Psoas muscle (tissue), 8 donors: ENCODE data around the gene KIAA1755. TPM values are rescaled to one million over a fixed set of nuclear protein-coding genes. Genes with fewer than 3 reads are reported as not detected.

Experiments
- ATAC-seq, 4 donors: fragments of 200-7000 bp; cut with Tn5 transposase; one replicate each; pipeline ENCODE4 v1.9.1; 2020; ENCODE audit warnings: moderate library complexity in 3 of 4, mild to moderate bottlenecking in 2 of 4
- DNase-seq, 2 donors: peaks; one replicate each; pipeline ENCODE4 v3.0.0-alpha.2; 2020
- H3K27ac ChIP-seq: fragments of 200-600 bp; one replicate; pipeline ENCODE4 v1.8.0; 2022
- H3K27me3 ChIP-seq, 3 donors: fragments of 200-600 bp in 1 of 3; one replicate each; pipeline versions ENCODE4 v1.6.1 to v1.8.0; 2013 to 2022; ENCODE audit warnings: low read length in 2 of 3, mild to moderate bottlenecking in 2 of 3, moderate library complexity in 1 of 3; ENCODE audit not compliant: insufficient read depth in 3 of 3
- H3K36me3 ChIP-seq, 2 donors: fragments of 200-600 bp in 1 of 2; one replicate each; pipeline versions ENCODE4 v1.6.1 to v1.8.0; 2013 to 2022; ENCODE audit warnings: low read depth in 1 of 2, mild to moderate bottlenecking in 1 of 2, moderate library complexity in 1 of 2; ENCODE audit not compliant: insufficient read depth in 1 of 2
- H3K4me1 ChIP-seq: fragments of 200-600 bp; one replicate; pipeline ENCODE4 v1.8.0; 2022
- H3K4me3 ChIP-seq: fragments of 200-600 bp; one replicate; pipeline ENCODE4 v1.8.0; 2022; ENCODE audit warnings: mild to moderate bottlenecking
- H3K9me3 ChIP-seq: fragments of 200-600 bp; one replicate; pipeline ENCODE4 v1.8.0; 2022
- WGBS, 3 donors: extraction: QIAGEN DNeasy Blood & Tissue Kit; methylation state at CpG; one replicate each; pipeline versions ENCODE4 v1.1.6 to v1.1.7; 2013; 5-methylcytosine and 5-hydroxymethylcytosine counted together
- intact Hi-C, 2 donors: fragments of 100-400 bp; cut with DNase I; formaldehyde crosslinking; loops; one replicate each; pipeline versions ENCODE4 v1.11.0 to v1.14.2; 2022
- polyA plus RNA-seq, 3 donors: library from polyadenylated mRNA; stranded (reverse); fragments of 200-250 nt; gene quantifications; one replicate each; pipeline ENCODE4 v1.2.3, GENCODE V29; 2013
- total RNA-seq, 4 donors: library from RNA; stranded (reverse); fragmentation: NEBNext Ultra II Directional in 2 of 4; extraction: Animal tissue kit (Norgen Biotek cat#: 25700) in 2 of 4; gene quantifications; one replicate each; pipeline versions ENCODE4 v1.2.1 to v1.2.4, GENCODE V29; 2021 to 2023
- TF ChIP-seq, protein P1 (sequence below): fragments of 200-600 bp; IDR thresholded peaks from one replicate; pipeline ENCODE4 v1.8.0; 2022; ENCODE audit warnings: antibody characterized with exemption
- donor health status: healthy with polysubstance abuse.
- donor health status: DM: no; HTN: no; CAD: no; lungs with moderate emphysema.
- donor health status: Bipolar disorder and iron deficiency.
- donor health status: healthy.
- donor health status: DM: yes; HTN: yes; CAD: no.
- donor health status: DM: no; HTN: no; CAD: no.
- donor health status: DM: no; HTN: no; CAD: no.
- donor health status: DM: yes; HTN: yes; CAD: no.

Gene KIAA1755
- total and polyA plus RNA-seq, 7 donors: 0.16 to 2.4 (median 0.29) TPM

DNA sequence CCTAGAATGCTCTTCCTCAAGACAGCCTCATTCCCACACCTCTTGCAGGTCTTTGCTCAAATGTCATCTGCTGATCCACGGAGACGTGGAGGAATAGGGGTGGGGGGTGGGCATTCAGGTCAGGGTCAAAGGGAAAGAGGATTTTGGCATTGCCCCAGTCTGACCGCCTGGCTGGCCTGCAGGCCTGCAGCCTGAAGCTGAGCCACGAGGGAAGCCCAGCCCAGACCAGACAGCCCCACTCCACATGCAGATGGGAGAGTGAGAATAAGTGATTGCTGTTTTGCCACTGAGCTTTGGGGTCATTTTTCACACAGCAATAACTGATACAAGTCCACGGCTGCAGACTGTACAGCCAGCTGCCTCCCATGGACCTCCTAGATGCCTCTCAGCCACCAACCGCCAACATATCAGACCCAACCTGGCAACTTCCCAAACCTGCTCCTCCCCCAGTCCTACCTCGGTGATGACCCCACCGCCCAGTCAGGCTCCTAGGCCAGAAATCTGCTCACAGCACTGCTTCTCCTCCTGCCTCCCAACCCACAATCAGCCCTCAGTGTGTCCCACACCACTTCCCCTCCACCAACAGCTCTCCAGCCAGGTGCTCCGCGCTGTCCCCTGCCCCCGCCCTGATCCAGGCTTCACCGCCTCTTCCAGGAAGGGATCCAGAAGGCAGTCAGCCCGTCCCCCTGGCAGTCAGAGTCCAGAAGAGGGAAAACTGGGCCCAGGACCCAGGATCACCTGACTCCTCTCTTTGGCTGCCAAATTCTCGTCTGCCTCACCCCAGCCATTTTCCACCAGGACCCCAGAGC, 14.0 kb downstream of the KIAA1755 start:
- 53 to 60% (median 55%) methylated on average over 14 of the region's 14 CpGs for WGBS, 3 donors
- ATAC-seq (no peak), DNase-seq (peak in 1 of 2 donors; percentile 43)
- H3K9me3 ChIP-seq: peaks cover 12% of the 10 kb centered on the region
- intact Hi-C loops: no loop called here
- no peaks in the 10 kb centered on the region for H3K4me1 ChIP-seq
- no peak overlapping the region for H3K4me3 ChIP-seq
- no peaks in the 10 kb centered on the region for H3K27me3 ChIP-seq
- H3K36me3 ChIP-seq: no peaks in the 10 kb centered on the region
- no peak overlapping the region for H3K27ac ChIP-seq
- TF ChIP-seq, protein P1, sequence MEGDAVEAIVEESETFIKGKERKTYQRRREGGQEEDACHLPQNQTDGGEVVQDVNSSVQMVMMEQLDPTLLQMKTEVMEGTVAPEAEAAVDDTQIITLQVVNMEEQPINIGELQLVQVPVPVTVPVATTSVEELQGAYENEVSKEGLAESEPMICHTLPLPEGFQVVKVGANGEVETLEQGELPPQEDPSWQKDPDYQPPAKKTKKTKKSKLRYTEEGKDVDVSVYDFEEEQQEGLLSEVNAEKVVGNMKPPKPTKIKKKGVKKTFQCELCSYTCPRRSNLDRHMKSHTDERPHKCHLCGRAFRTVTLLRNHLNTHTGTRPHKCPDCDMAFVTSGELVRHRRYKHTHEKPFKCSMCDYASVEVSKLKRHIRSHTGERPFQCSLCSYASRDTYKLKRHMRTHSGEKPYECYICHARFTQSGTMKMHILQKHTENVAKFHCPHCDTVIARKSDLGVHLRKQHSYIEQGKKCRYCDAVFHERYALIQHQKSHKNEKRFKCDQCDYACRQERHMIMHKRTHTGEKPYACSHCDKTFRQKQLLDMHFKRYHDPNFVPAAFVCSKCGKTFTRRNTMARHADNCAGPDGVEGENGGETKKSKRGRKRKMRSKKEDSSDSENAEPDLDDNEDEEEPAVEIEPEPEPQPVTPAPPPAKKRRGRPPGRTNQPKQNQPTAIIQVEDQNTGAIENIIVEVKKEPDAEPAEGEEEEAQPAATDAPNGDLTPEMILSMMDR: no peak

DNA sequence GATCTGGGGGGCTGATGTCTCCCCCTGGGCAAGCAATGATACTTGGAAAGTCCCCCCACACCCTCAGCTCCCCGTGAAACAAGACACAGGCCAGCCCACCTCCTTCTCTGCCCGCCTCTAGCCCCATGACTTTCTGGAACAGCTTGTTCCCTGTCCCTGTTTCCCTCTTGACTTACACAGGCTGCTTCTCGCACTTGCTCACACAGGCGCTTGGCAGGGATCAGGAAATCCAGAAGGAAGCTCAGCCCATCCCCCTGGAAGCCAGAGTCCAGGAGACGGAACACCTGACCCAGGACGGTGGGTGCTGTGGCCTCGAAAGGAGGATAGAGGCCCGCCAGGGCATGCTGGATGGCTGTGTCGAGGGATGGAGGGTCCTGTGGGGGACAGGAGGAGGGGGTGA, 14.8 kb downstream of the KIAA1755 start:
- DNase-seq (no peak), ATAC-seq (no peak)
- peaks cover 12% of the 10 kb centered on the region for H3K9me3 ChIP-seq
- WGBS, 3 donors: 80 to 92% (median 81%) methylated on average over 8 to 9 of the region's 9 CpGs
- H3K27ac ChIP-seq: no peak overlapping the region
- H3K27me3 ChIP-seq: no peaks in the 10 kb centered on the region
- no peaks in the 10 kb centered on the region for H3K4me1 ChIP-seq
- TF ChIP-seq, protein P1: no peak
- no peaks in the 10 kb centered on the region for H3K36me3 ChIP-seq
- intact Hi-C loops: no loop called here
- no peak overlapping the region for H3K4me3 ChIP-seq

DNA sequence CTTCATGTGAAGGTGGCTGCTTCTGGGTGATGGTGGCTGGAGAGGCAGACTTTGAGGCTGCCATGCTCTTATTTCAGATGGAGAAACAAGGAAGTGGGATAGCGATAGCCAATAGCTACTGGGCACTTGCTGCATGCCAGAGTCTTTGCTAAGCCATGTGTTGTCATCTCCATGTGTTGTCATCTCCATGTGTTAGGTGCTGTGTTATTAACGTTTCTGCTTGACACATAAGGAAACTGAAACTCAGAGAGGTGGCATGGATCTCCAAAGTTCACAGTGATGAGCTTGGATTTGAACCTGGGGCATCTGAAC, 16.9 kb downstream of the KIAA1755 start:
- TF ChIP-seq, protein P1: no peak
- Histone ChIP-seq H3K36me3 (no peaks in the 10 kb centered on the region), H3K4me3 (no peak overlapping the region), H3K4me1 (no peaks in the 10 kb centered on the region), H3K27ac (no peak overlapping the region), H3K27me3 (peaks cover 0 to 3% (median 0%) of the 10 kb centered on the region in 3 donors), H3K9me3 (peaks cover 12% of the 10 kb centered on the region)
- WGBS, 3 donors: 76 to 90% (median 84%) methylated on average over 2 of the region's 2 CpGs
- intact Hi-C loops: loop anchor here in 1 of 2 donors (5.0 kb wide), 1 partner anchor 69 kb away; no protein-coding TSS in a partner anchor
- DNase-seq: no peak
- ATAC-seq: no peak

DNA sequence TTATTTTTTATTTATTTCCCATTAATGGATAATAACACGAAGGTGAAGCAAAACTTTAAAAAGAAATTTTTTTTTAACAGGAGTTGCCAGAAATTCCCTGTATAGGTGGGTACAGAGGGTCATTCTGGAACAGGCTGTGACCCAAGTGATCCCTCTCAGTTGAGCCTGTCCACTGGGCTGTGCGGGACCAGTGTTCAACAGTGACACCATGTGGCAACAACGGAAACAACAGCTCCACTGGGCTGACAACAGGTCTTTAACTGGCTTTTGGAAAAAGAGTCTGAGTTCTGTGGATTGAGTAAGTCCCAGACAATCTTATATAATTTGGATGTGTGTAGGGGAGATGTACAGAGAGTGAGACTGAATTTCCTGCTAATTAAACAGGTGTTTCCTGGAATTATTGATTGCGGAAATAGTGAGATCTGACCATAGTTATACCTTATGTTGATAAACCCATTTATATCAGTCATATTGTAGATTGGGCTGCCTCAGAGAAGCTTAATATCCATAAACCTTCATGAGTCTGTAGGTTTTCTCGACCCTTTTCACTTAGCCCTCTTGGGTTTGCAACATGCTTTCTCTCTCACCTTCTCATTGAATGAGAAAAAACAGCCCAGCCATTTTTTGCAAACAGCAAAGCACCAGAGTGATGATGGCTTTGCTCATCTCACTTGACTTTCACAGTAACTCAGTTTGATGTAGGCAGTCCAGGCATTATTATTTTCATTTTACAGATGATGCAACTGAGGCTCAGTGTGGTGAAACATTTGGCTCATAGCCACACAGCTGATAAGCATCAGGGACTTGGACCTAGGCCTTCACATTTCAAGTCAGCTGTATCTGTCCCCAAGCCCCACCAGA, 17.5 kb downstream of the KIAA1755 start:
- Histone ChIP-seq H3K4me3 (no peak overlapping the region), H3K9me3 (peaks cover 12% of the 10 kb centered on the region), H3K36me3 (no peaks in the 10 kb centered on the region), H3K4me1 (no peaks in the 10 kb centered on the region), H3K27ac (no peak overlapping the region), H3K27me3 (peaks cover 0 to 3% (median 0%) of the 10 kb centered on the region in 3 donors)
- intact Hi-C loops: loop anchor here in 1 of 2 donors (5.0 kb wide), 1 partner anchor 69 kb away; no protein-coding TSS in a partner anchor
- WGBS, 3 donors: 51 to 57% (median 53%) methylated on average over 5 of the region's 5 CpGs
- ATAC-seq: no peak
- DNase-seq: no peak
- TF ChIP-seq, protein P1: no peak
